HepG2 (cell line): ENCODE results near the gene BIK. TPM values are rescaled to one million over a fixed set of nuclear protein-coding genes. Genes with fewer than 3 reads are reported as not detected.

Experiments
- ATAC-seq: fragments of 200-7000 bp; cut with Tn5 transposase; 3 replicates; pipeline ENCODE4 v1.9.1; 2020; ENCODE audit warnings: mild to moderate bottlenecking, moderate library complexity
- BruUV-seq: library from RNA; stranded (reverse); fragments of 400-500 nt; replicated peaks from 2 replicates; lab custom pipeline; 2021; lab: Mats Ljungman, UMichigan
- CTCF ChIA-PET: fragments of 300-600 bp; formaldehyde crosslinking; extraction: SDS; loops from one replicate; lab custom pipeline; 2021; ENCODE audit warnings: low total read pairs, inconsistent platforms, low intra/inter-chr PET ratio; lab: Yijun Ruan, JAX
- POLR2A ChIA-PET: fragments of 350-600 bp; sonication (Branson Sonifier 250); formaldehyde crosslinking; loops from one replicate; lab custom pipeline; 2020; ENCODE audit warnings: antibody characterized with exemption, inconsistent platforms; lab: Yijun Ruan, JAX
- DNase-seq: peaks from one replicate; pipeline ENCODE4 v3.0.0-alpha.2; 2015; ENCODE audit warnings: low spot score
- FAIRE-seq: peaks from 3 replicates; lab custom pipeline; 2011; peaks lifted over from hg19 to GRCh38; lab: Jason Lieb, UNC
- H2AFZ ChIP-seq: one replicate; pipeline ENCODE4 v1.6.1; 2011; ENCODE audit warnings: low read length, inconsistent platforms
- H3K27ac ChIP-seq: fragments of 300-600 bp; 3 replicates; pipeline ENCODE4 v1.8.0; 2011; ENCODE audit warnings: mixed run types, mild to moderate bottlenecking, mixed read lengths, low read length, inconsistent platforms; ENCODE audit not compliant: insufficient read depth; ENCODE audit errors: extremely low read length
- H3K27me3 ChIP-seq, 2 experiments: fragments of 200-600 bp in 1 of 2; 2 replicates in 1 of 2; 3 replicates in 1 of 2; pipeline versions ENCODE4 v1.6.0 to v1.8.0; 2011; ENCODE audit warnings: low read length in 2 of 2, mild to moderate bottlenecking in 2 of 2, moderate library complexity in 2 of 2, inconsistent platforms in 1 of 2; ENCODE audit not compliant: insufficient read depth in 2 of 2, control insufficient read depth in 1 of 2
- H3K36me3 ChIP-seq, 2 experiments: fragments of 200-600 bp in 1 of 2; replicated peaks in 1 of 2; 2 replicates in 1 of 2; 3 replicates in 1 of 2; pipeline versions ENCODE4 v1.5.1 to v1.8.0; 2011; ENCODE audit warnings: low read length in 2 of 2, inconsistent platforms in 1 of 2; ENCODE audit not compliant: insufficient read depth in 2 of 2, control insufficient read depth in 1 of 2
- H3K4me1 ChIP-seq: 2 replicates; pipeline ENCODE4 v1.5.1; 2012; ENCODE audit warnings: low read length, inconsistent platforms; ENCODE audit not compliant: insufficient read depth
- H3K4me2 ChIP-seq: 2 replicates; pipeline ENCODE4 v1.6.0; 2011; ENCODE audit warnings: low read depth, low read length, inconsistent platforms
- H3K4me3 ChIP-seq, 3 experiments: fragments of 200-600 bp in 1 of 3; sonication (generic), shearing (Covaris generic) in 1 of 3; replicated peaks in 1 of 3; 2 replicates each; pipeline ENCODE4 v1.5.1; 2011 to 2016; ENCODE audit warnings: low read length in 3 of 3, inconsistent platforms in 2 of 3, low read depth in 2 of 3, mild to moderate bottlenecking in 2 of 3, control low read depth in 1 of 3, mixed read lengths in 1 of 3; ENCODE audit not compliant: insufficient read depth in 1 of 3
- H3K79me2 ChIP-seq: one replicate; pipeline ENCODE4 v1.6.1; 2011; ENCODE audit warnings: low read length, inconsistent platforms; ENCODE audit not compliant: insufficient read depth
- H3K9ac ChIP-seq: 2 replicates; pipeline ENCODE4 v1.6.0; 2011; ENCODE audit warnings: mild to moderate bottlenecking, low read depth, low read length, inconsistent platforms; ENCODE audit not compliant: insufficient read depth
- H3K9me3 ChIP-seq: 2 replicates; pipeline ENCODE4 v1.5.1; 2012; ENCODE audit warnings: mild to moderate bottlenecking, low read length
- H4K20me1 ChIP-seq: 2 replicates; pipeline ENCODE4 v1.6.0; 2011; ENCODE audit warnings: inconsistent platforms, mild to moderate bottlenecking, low read length, moderate library complexity; ENCODE audit not compliant: insufficient read depth
- CEBPG ChIP-seq: IDR thresholded peaks from 2 replicates; pipeline ENCODE4 v1.6.1; 2016
- FOXM1 ChIP-seq: sonication (generic); formaldehyde crosslinking; IDR thresholded peaks from 2 replicates; pipeline ENCODE4 v1.5.0; 2020; ENCODE audit warnings: missing genetic modification reagents
- MXI1 ChIP-seq: IDR thresholded peaks from 3 replicates; pipeline ENCODE4 v1.6.1; 2012; ENCODE audit warnings: low read depth, low read length, inconsistent platforms, borderline replicate concordance
- MYC ChIP-seq: sonication (generic); formaldehyde crosslinking; IDR thresholded peaks from 2 replicates; pipeline ENCODE4 v1.9.0; 2021; ENCODE audit warnings: missing genetic modification reagents, borderline replicate concordance
- ZNF24 ChIP-seq: fragments of 450-650 bp; IDR thresholded peaks from 2 replicates; pipeline ENCODE4 v1.6.1; 2017; ENCODE audit warnings: antibody characterized with exemption, mild to moderate bottlenecking
- ZNF337 ChIP-seq: sonication (generic); formaldehyde crosslinking; IDR thresholded peaks from 2 replicates; pipeline ENCODE4 v1.5.1; 2020; ENCODE audit warnings: missing genetic modification reagents, low read depth, mild to moderate bottlenecking, borderline replicate concordance
- ZNF678 ChIP-seq: sonication (generic); formaldehyde crosslinking; IDR thresholded peaks from 2 replicates; pipeline ENCODE4 v1.4.0; 2020; ENCODE audit warnings: mild to moderate bottlenecking, missing genetic modification reagents
- ZNF891 ChIP-seq: sonication (generic); formaldehyde crosslinking; IDR thresholded peaks from 2 replicates; pipeline ENCODE4 v1.5.0; 2020; ENCODE audit warnings: mild to moderate bottlenecking, missing genetic modification reagents
- WGBS: methylation state at CpG from one replicate; pipeline ENCODE4 v1.1.6; 2017; ENCODE audit warnings: low lambda C conversion rate; 5-methylcytosine and 5-hydroxymethylcytosine counted together
- in situ Hi-C: cut with HindIII; loops from 2 replicates; pipeline ENCODE4 v1.10.0; 2017; ENCODE audit warnings: low pct_unique_long_range_greater_than_20kb; ENCODE audit not compliant: extremely low pct_ligation_motif_present
- intact Hi-C: fragments of 100-400 bp; cut with micrococcal nuclease; formaldehyde crosslinking; loops from one replicate; pipeline ENCODE4 v1.10.0; 2022; ENCODE audit not compliant: unreplicated experiment
- polyA plus RNA-seq, 8 experiments: library from polyadenylated mRNA; depleted of rRNA in 3 of 8; stranded (reverse) in 7 of 8; unstranded in 1 of 8; fragments of >200 nt; fragmentation: Illumina TruSeq in 4 of 8; extraction: Trizol in 4 of 8; gene quantifications; 2 replicates each; pipeline versions ENCODE4 v1.2.1 to v1.2.3, GENCODE V29; 2011 to 2016; ENCODE audit warnings: low read depth in 4 of 8, missing spikeins in 1 of 8, mixed read lengths in 1 of 8; ENCODE audit not compliant: insufficient read depth in 1 of 8
- total RNA-seq, 5 experiments: library from RNA; depleted of rRNA; stranded (reverse); fragments of >200 nt; fragmentation: Illumina TruSeq; extraction: Trizol; gene quantifications; 2 replicates each; pipeline ENCODE4 v1.2.3, GENCODE V29; 2016; ENCODE audit warnings: low read depth in 1 of 5
- TF ChIP-seq, protein P1 (sequence below): sonication (generic); formaldehyde crosslinking; IDR thresholded peaks from 2 replicates; pipeline ENCODE4 v1.4.0; 2020; ENCODE audit warnings: mild to moderate bottlenecking, missing genetic modification reagents
- TF ChIP-seq, protein P2 (sequence below): sonication (generic); formaldehyde crosslinking; IDR thresholded peaks from 2 replicates; pipeline ENCODE4 v1.5.0; 2020; ENCODE audit warnings: missing genetic modification reagents
- TF ChIP-seq, protein P3 (sequence below): sonication (generic); formaldehyde crosslinking; IDR thresholded peaks from 2 replicates; pipeline ENCODE4 v1.4.0; 2020; ENCODE audit warnings: missing genetic modification reagents, borderline replicate concordance
- TF ChIP-seq, protein P4 (sequence below): sonication (generic); formaldehyde crosslinking; IDR thresholded peaks from 2 replicates; pipeline ENCODE4 v1.5.1; 2020; ENCODE audit warnings: missing genetic modification reagents, mild to moderate bottlenecking, borderline replicate concordance

Gene BIK
- total and polyA plus RNA-seq, 2 of the 13 experiments (the other 11 are each of a cell fraction or from before 2014, with no cell fraction given): 0.54 to 0.80 TPM

DNA sequence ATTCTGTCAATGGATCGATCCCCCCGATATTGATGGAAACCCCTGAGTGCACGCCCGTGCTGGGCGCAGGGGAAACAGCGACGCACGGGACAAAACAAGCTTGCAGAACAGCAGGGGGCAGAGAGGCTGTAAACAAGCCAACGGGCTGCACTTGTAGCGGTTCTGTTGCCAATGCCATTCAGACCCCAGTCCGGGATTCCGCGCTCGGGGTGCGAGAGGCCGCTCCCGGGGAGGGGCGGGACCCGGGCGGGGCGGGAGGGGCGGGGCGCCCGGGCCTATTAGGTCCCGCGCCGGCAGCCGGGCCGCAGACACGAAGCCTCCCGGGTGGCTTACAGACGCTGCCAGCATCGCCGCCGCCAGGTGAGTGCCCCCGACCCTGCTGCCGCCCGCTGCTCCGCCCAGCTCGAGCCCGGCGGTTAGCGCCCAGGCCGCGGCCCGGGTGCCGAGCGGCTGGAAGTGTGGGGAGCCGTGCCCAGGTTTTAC is at the start of gene BIK (continued):
- TF ChIP-seq ZNF24: no peak
- no peak for TF ChIP-seq FOXM1 (CRISPR knock-in tag)
- peak; percentile 17; the same call in 1 of the 2 replicates for TF ChIP-seq MYC (CRISPR knock-in tag)

DNA sequence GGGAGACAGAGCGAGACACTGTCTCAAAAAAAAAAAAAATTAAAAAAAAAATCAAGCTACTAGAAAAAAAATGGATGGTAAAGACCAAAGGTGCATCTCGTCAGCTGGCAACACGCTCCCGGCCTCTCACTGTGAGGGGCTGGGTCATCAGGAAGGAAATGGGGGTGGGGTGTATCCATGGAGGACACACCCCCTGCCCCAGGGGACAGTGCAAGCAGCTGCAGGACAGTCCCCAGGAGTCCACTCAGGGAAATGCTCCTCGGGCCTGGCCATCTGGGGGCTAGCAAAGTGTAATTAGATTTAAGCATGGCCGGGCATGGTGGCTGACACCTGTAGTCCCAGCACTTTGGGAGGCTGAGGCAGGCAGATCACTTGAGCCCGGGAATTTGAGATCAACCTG is 44.4 kb upstream of the BIK start:
- DNase-seq (no peak), ATAC-seq (no peak)
- Histone ChIP-seq H3K4me2 (no peak overlapping the region), H3K9ac (no peak overlapping the region), H3K4me1 (peaks cover 10% of the 10 kb centered on the region; the same call in 1 of the 2 replicates), H3K27me3 (no peaks in the 10 kb centered on the region), H3K27ac (no peak overlapping the region), H3K79me2 (no peaks in the 10 kb centered on the region), H3K36me3 (no peaks in the 10 kb centered on the region)
- TF ChIP-seq ZNF337 (CRISPR knock-in tag) (no peak), CEBPG (CRISPR knock-in tag) (no peak), ZNF891 (no peak), ZNF678 (CRISPR knock-in tag) (no peak), MXI1 (no peak)
- TF ChIP-seq, protein P1, sequence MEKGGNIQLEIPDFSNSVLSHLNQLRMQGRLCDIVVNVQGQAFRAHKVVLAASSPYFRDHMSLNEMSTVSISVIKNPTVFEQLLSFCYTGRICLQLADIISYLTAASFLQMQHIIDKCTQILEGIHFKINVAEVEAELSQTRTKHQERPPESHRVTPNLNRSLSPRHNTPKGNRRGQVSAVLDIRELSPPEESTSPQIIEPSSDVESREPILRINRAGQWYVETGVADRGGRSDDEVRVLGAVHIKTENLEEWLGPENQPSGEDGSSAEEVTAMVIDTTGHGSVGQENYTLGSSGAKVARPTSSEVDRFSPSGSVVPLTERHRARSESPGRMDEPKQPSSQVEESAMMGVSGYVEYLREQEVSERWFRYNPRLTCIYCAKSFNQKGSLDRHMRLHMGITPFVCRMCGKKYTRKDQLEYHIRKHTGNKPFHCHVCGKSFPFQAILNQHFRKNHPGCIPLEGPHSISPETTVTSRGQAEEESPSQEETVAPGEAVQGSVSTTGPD (CRISPR knock-in tag): no peak
- TF ChIP-seq, protein P2, sequence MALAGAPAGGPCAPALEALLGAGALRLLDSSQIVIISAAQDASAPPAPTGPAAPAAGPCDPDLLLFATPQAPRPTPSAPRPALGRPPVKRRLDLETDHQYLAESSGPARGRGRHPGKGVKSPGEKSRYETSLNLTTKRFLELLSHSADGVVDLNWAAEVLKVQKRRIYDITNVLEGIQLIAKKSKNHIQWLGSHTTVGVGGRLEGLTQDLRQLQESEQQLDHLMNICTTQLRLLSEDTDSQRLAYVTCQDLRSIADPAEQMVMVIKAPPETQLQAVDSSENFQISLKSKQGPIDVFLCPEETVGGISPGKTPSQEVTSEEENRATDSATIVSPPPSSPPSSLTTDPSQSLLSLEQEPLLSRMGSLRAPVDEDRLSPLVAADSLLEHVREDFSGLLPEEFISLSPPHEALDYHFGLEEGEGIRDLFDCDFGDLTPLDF (CRISPR knock-in tag): no peak
- TF ChIP-seq, protein P3, sequence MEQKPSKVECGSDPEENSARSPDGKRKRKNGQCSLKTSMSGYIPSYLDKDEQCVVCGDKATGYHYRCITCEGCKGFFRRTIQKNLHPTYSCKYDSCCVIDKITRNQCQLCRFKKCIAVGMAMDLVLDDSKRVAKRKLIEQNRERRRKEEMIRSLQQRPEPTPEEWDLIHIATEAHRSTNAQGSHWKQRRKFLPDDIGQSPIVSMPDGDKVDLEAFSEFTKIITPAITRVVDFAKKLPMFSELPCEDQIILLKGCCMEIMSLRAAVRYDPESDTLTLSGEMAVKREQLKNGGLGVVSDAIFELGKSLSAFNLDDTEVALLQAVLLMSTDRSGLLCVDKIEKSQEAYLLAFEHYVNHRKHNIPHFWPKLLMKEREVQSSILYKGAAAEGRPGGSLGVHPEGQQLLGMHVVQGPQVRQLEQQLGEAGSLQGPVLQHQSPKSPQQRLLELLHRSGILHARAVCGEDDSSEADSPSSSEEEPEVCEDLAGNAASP: no peak
- TF ChIP-seq, protein P4, sequence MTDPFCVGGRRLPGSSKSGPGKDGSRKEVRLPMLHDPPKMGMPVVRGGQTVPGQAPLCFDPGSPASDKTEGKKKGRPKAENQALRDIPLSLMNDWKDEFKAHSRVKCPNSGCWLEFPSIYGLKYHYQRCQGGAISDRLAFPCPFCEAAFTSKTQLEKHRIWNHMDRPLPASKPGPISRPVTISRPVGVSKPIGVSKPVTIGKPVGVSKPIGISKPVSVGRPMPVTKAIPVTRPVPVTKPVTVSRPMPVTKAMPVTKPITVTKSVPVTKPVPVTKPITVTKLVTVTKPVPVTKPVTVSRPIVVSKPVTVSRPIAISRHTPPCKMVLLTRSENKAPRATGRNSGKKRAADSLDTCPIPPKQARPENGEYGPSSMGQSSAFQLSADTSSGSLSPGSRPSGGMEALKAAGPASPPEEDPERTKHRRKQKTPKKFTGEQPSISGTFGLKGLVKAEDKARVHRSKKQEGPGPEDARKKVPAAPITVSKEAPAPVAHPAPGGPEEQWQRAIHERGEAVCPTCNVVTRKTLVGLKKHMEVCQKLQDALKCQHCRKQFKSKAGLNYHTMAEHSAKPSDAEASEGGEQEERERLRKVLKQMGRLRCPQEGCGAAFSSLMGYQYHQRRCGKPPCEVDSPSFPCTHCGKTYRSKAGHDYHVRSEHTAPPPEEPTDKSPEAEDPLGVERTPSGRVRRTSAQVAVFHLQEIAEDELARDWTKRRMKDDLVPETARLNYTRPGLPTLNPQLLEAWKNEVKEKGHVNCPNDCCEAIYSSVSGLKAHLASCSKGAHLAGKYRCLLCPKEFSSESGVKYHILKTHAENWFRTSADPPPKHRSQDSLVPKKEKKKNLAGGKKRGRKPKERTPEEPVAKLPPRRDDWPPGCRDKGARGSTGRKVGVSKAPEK (CRISPR knock-in tag): no peak
- TF ChIP-seq, all 625 proteins: peak for 0
- in situ Hi-C loops: no loop called here
- no TSS peak for BruUV-seq
- Histone ChIP-seq H2AFZ (no peak overlapping the region), H4K20me1 (no peaks in the 10 kb centered on the region), H3K9me3 (no peaks in the 10 kb centered on the region), H3K4me3 (no peak overlapping the region)
- ChIA-PET CTCF (no interaction called here), POLR2A (no interaction called here)
- intact Hi-C loops: no loop called here
- no peak for FAIRE-seq
- 68% methylated on average over 6 of the region's 7 CpGs for WGBS
